ENCODE measurements around the gene SLF2.

The SLF2 gene

DNA sequence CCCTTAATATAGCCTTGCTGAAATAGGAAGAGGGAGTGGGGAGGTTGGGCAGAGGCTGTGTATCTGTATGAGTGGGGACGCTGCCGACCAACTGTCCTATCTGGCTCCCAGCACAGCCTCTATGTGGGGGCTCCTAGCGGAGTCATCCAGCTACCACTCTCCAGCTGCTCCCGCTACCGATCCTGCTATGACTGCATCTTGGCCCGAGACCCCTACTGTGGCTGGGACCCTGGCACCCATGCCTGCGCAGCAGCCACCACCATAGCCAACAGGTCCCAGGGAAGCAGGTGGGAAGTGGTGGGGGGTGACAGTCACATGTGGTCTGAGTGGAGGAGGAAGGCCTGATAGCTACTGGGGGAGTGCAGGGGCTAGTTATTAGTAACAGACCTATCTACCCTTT is 67.9 kb downstream of the SLF2 start:
- DNase-seq (ENCODE audit: low spot score) = no peak

DNA sequence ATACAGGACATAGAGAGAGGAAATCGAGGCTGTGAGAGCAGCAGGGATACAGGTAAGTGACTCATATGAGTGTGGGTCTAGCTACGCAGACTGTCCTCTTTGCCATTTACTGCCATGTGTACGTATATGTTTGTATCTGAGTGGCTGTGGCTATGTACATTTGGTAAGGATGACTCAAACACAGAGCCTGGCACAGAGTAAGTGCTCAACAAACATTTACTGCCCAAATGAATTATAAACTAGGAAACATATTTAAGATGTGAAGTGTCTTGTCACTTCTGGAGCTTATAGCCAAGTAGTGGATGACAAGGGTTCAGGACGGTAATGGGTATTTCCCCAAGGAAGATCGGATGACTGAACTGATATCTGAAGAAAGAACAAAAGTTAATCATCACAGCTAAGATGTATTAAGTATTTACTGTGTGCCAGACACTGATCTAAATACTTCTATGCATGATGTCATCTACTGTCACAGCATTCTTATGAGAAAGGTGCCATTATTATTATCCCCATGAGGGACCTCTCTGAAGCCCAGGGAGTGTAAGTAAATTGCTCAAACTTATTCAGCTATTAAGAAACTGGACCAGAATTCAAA is 68.5 kb downstream of the SLF2 start:
- no peak for DNase-seq (ENCODE audit: low spot score)

DNA sequence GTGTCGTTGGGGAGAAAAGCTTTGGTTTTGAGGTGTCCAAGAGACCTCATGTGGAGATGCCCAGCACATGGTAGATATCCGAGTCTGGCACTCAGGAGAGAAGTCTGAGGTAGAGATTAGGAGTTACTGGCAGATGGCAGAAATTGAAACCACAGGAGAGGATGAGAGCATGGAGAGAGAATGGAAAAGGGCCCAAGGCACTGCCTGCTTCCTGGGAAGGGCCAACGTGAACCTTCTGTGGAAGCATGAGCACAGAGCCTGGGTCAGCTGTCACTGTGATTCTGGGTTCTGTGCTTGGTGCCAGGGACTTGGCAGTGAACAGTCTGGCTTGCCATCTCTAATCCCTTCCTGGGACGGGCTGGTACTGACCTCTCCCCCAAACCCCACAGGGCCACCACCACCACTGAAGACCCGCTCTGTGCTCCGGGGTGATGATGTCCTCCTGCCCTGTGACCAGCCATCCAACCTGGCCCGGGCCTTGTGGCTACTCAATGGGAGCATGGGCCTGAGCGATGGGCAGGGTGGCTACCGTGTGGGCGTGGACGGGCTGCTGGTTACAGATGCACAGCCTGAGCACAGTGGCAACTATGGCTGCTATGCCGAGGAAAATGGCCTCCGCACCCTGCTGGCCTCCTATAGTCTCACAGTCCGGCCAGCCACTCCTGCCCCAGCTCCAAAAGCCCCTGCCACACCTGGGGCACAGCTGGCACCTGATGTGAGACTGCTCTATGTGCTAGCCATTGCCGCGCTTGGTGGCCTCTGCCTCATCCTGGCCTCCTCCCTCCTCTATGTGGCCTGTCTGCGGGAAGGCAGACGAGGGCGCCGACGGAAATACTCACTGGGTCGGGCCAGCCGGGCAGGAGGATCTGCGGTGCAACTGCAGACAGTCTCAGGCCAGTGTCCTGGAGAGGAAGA is 70.4 kb downstream of the SLF2 start:
- DNase-seq (ENCODE audit: low spot score) = no peak

DNA sequence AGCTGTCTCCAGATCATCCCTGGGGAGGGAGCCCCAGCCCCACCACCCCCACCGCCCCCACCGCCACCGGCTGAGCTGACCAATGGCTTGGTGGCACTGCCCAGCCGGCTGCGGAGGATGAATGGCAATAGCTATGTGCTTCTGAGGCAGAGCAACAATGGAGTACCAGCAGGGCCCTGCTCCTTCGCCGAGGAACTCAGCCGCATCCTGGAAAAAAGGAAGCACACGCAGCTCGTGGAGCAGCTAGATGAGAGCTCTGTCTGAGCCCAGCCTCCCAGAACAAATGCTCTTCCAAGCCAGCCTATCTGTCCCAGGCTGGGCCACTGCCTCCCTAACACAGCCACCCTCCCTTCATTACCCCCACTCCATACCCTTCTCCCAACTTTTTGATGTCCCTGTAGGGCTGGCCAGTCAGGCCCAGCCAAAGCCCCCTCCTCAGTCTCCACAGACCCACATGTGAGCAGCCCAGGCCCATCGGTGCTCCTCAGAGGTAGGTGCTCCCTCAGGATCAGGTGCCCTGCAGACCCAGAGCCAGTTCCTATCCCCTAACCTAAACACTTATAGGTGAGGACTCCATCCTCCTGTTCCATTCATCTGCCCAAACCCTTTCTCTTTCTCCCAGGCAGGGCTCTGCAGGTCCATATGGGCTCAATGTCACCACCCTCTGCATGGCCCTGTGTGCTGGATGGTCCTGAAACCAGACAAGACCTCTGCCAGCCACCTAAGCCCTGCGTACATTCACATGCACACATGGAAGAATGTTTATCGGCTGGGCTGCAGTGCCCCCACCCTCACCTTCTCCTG is 71.3 kb downstream of the SLF2 start:
- DNase-seq (ENCODE audit: low spot score) = no peak

DNA sequence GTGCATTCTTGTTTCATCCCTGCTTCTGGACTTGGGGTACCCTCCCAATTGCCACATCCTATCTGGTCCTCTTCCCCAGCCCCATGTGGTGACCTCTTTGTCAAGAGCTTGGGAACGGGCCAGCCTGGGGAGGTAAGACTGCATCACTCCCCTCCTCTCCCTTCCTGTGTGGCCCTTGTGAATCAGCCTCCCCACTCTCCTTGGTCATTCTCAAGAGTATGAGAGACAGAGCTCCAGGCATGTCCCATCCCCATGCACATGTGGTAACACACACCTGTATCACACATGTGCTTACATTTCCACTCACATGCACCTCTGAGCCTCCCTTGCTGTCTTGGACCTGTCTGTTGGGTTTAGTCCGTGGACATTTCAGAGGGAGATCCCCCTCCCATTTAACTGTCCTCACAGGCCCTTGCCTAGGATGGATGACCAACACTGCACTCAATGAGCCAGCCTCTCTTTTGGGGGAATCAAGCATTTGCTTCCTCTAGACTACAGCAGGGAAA is 72.0 kb downstream of the SLF2 start:
- no peak for DNase-seq (ENCODE audit: low spot score)

DNA sequence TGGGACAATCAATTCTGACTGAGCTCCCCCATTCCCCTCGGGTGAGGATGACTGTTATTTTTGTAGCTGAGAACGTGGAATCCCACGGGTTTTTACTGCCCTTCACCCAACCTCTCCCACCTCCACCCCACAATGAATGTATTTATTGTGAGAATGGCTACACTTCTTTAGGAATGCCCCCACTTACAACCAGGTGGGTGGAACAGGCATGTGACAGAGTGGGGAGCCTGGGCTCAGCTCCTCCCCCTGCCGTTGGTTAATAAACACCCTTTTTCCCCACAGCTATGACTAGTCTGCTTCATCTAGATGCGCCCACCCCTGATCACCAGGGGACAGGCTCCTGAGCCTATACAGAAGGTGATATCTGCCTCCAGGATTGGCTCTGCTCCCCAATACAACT is 72.6 kb downstream of the SLF2 start:
- no peak for DNase-seq (ENCODE audit: low spot score)

DNA sequence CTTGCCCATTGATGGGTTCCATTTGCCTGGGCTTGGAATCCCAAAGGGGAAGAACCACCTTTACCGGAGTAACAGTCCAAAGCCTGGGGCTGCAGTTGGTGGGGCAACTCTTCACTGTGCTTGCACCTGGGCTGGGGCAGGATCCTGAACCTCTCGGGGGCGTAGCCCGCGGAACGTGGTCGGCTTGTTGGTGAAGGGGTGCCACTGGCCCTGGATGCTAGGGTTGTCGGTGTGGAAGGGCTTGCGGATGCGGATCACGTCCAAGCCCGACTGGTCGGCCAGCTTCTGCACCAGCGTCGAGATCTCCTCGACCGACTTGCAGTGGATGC is 73.8 kb downstream of the SLF2 start:
- no peak for DNase-seq (ENCODE audit: low spot score)

DNA sequence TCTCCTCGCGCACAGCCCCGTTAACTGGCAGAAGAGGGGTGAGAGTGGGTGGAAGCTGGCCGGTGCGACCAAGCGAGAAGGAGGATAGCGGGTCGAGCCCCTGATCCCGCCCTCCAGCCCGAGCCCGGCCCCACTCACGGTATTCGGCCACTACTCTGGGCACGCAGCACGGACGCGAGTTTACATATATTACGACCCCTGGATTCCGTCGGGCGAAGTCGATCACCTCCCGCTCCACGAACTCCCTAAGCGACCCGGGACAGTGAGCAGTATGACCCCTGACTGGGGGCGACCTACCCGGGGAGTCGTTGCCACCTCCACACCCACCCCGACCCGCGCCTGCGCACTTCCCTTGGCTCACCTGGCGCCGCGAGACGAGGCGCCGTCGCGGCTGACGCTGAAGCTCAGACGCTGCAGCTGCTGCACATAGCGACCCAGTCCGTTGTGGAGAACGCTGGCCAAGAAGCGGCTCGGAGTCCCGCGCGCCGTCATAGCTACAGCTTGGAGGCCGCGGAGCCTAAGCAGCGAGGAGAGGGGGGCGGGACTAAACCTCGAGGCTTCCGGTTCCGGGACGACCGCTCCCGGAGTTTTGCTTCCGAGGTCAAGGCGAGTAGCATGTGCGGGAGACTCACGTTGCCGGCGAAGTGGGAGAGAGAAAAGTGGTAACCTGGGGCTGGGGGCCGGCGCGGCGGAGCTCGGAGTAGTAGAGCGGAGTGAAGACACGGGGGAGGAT is 74.4 kb downstream of the SLF2 start, which contains the start of the genes MRPL43 and TWNK:
Gene MRPL43 (minus strand): TSS at position 546 of the 733 bp plus-strand sequence. CDS start 54 bp downstream, at position 492.
Gene TWNK (plus strand): TSS at position 592 of the 733 bp plus-strand sequence. CDS start 668 bp downstream, outside the sequence.
- peak; percentile 89 for DNase-seq (ENCODE audit: low spot score)

DNA sequence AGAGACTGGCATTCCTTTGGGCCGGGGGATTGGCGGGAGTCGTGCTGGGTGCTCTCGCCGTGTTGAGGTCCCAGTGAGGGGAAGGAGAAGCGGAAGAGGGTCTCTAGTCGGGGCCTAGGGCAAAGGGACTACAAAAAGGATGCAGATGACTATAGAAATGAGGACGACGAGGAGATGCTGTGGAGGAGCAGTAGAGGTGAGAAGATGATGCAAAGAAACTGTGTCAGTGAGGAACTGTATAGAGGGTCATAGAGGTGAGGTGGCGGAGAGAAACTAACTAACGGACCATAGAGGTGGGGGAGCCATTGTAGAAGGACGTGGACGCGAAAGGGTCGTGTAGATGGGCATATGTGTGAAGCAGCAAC is 74.9 kb downstream of the SLF2 start:
- no peak for DNase-seq (ENCODE audit: low spot score)

DNA sequence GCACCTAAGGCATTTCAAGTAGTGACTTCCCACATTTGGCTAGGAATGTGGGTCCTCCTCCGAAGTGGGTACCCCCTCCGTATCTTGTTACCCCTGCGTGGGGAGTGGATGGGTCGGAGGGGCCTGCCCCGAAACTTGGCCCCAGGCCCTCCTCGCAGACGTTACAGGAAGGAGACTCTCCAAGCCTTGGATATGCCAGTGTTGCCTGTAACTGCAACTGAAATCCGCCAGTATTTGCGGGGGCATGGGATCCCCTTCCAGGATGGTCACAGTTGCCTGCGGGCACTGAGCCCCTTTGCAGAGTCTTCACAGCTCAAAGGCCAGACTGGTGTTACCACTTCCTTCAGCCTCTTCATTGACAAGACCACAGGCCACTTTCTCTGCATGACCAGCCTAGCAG is 75.4 kb downstream of the SLF2 start:
- no peak for DNase-seq (ENCODE audit: low spot score)

DNA sequence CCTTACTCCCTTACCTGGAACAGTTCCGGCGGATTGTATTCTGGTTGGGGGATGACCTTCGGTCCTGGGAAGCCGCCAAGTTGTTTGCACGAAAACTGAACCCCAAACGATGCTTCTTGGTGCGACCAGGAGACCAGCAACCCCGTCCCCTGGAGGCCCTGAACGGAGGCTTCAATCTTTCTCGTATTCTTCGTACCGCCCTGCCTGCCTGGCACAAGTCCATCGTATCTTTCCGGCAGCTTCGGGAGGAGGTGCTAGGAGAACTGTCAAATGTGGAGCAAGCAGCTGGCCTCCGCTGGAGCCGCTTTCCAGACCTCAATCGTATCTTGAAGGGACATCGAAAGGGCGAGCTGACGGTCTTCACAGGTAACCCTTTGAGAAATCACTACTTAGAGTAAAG is 76.3 kb downstream of the SLF2 start:
- no peak for DNase-seq (ENCODE audit: low spot score)

DNA sequence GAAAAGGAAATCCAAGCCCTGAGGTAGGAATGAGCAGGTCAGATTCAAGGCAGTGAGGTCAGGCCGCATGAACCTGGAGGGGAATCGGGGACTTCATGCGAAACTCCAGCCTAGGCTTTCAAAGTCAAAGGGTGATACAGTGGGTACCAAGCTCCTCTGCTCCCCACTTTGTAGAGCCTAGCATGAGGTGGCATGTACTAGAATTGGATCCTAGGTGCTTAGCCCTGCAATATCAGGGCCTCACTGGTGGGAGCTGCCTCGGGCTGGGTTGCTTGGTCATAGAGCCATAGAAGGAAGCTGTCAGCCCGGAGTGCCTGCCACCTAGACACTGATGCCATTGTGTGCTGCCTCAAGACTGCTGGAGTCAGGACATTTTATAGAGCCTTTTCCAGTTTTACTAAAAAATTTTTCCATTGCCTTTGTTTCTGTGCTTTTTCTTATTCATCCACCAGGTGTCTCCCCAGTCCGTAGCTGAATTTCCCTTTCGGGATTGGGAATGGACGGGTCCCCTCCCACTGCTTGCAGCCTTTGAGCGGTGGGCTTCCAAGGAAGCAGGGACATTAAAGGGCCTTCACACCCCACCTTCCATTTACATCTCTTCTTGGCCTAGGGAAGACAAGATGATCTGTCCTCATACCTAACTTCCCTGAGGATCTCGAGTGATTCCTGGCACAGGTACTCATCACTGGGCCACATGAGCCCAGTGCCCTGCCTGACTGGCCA is 81.4 kb downstream of the SLF2 start:
- peak; percentile 75 for DNase-seq (ENCODE audit: low spot score)

DNA sequence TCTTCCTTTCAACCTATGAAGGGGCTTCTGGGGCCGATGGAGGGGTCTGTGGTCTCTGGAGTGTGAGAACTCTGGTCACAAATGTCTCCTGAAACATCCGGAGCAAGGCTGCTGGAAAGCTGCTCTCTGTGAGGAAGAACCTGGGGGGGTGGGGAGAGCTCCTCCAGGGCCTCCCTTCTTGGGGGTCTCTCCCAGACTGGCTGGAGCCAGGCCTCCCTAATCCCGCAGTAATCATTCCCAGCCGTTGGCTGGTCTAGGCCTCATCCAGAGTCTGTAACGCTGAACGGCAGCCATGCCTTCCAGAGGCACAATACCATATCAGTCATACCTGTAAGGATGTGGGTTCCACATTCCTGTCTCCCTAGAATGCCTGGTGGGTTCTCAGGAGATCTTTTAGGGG is 82.4 kb downstream of the SLF2 start:
- DNase-seq (ENCODE audit: low spot score) = no peak

DNA sequence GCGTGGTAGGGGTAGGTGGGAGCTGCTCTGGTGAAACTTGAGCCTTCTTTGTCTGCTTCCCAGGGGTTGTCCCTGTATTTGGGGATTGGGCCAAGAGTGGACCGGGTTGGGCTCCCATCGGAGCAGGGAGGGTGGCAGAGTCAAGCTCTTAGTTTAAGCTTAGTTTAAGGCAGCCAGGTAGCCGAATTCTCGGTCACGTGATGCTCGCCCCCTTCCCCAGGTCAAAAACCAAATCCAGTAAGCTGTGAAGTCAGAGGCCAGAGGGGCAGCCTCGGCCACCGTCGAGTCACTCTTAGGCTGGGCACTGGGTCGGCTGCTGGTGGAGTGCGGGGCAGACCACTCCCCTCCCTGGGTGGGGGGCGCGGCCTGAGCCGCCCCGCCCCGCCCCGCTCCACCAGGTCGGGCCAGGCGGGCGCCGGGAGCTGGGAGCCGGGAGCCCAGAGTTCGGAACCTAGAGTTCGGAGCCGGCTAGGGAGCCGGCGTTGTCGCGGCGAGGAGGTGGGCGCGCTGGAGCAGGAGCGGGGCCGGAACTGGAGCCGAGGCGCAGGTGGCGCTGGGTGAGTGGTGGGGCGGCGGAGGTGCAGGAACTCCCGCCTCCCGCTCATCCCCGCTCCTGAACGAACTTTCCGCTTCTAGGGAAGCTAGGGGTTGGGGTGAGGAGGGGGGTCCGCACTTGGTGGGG is 84.1 kb downstream of the SLF2 start:
- DNase-seq (ENCODE audit: low spot score) = no peak

DNA sequence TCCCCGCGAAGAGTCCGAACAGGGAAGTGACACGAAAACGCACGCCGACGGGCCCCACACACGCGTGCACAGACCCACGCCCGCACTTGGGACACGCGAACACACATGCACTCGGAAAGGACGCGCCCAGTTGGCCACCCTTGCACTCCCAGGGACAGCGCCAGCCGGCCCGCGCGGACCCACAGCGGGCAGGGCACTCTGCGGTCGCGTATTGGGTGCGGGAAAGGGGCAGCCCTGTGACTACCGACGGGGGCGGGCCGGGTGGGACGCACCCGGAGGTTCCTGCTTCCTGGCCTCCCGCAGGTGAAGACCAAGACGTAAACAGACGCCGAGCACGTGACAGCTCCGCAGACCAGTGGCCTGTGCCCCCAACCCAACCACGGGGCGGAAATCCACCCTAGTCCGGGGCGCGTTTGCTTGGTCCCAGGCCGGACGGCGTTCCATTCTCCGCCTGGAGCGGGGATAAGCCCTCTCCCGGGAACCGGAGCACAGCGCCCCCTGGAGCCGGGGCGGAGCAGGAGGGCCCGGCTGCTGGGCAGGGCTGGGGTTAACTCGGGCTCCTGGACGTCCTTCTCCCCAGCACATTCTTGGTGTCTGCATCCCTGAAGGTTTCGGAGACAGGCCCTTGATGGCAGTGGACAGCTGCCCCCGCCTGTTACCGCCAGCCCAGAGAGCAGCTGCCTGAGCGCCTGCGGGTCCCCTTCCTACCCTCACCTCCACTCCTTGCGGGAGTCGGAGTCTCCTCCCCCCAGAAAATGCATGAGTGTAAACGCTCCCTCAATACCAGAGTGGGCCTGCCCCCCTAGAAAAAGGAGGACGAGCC is 84.8 kb downstream of the SLF2 start:
- DNase-seq (ENCODE audit: low spot score) = peak; percentile 61

DNA sequence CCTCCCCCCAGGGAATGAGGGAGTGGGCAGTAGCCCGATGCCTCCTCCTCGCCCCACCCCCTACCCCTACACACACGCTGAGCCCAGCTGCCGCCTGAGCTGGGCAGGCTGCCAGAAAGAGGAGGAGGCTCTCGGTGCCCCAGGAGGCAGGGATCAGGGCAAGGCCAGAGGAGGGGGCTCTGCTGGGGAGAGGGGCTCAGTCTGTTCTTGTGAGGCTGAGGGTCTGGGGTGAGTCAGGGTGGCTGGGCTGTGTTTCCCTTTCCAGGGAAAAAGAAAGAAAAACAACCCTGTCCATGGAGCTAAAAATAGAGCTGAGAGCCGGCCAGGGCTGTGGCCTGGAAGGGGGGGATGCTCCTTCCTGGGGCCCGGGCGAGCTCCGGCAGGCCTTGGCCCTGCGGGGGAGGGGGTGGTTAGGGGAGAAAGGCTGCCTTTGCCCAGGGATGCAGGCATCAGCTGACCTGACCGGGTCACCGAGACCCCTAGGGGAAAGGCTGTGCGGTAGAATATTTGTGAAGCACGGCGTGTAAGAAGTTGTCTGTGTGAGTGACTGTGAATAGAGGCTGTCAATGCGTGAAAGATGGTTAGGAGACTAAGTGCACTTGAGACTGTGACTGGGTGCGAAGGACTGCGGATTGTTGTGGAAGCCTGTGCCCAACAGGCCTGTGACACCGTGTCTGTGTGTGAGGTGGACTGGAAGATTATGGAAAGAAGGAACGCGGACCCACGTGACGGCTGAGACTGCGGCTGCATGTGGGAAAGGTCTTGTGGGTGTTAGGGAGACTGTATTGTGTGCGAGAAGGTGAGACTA is 85.6 kb downstream of the SLF2 start:
- peak; percentile 96 for DNase-seq (ENCODE audit: low spot score)

DNA sequence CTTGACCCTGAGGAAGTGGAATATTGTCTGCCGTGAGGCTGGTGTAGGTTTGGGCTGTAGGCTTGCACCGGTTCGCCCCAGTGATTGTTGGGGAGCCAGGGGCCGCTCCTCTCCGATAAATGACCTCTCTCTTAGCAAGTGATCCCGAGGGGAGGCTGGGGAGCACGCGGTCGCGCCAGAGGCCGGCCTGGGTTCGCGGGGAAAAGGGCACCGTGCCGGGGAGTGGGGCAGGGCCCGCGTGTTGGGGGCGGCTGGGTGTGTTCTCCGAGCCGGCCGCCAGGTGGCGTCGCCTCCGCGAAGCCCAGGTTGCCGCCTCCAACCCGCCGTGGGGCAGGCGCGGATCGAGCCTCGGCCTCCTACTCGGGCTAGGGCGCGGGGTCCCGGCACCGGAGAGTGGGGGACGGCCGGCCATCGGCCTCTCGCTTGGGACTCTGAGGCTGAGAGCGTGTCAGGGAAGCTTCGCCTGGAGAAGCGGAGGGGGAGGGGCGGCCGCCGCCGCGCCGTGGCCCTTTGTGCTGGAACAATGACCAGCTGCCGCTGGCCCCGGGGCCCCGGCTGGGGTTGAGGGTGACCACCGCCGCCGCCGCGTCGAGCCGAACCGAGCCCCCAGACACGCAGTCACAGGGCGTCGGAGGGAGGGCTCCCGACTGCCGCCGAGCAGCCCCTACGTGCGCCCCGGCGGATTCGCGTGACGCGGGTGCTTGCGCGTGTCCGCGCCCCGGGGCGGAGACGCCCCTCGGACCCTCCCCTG is 86.4 kb downstream of the SLF2 start:
- DNase-seq (ENCODE audit: low spot score) = peak; percentile 88

DNA sequence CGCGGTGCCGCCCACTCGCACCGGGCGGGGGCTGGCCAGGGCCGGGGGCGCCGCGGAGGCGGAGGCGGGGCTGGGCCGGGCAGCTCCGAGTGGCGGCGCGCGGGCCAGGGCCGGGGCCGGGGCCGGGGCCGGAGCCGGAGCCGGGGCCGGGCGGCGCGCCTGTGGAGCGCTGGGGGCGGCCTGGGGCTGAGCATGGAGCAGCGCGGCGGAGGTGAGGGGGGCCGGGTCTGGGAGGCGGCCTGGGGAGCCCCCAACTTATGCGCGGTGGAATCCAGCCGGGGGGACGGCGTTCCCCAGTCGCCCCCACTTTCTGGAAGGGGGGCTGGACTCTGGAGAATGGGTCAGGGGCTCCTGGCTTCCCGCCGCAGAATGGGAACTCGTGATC is 87.0 kb downstream of the SLF2 start, which contains the start of gene LZTS2:
Gene LZTS2 (plus strand): TSS at position 67 of the 385 bp plus-strand sequence. CDS start 2,731 bp downstream, outside the sequence.
- DNase-seq (ENCODE audit: low spot score) = no peak

Data from putamen (tissue), 1 donor.